Mesendoderm (in vitro differentiated cells): ENCODE data around the gene CDH10. TPM values are rescaled to one million over a fixed set of nuclear protein-coding genes. Genes with fewer than 3 reads are reported as not detected.

Experiments
- DNase-seq: peaks from one replicate; pipeline ENCODE4 v3.0.0; 2013
- H2AK5ac ChIP-seq: 2 replicates; pipeline ENCODE4 v1.6.1; 2013; ENCODE audit warnings: low read length, inconsistent platforms
- H2BK120ac ChIP-seq: 2 replicates; pipeline ENCODE4 v1.6.1; 2013; ENCODE audit warnings: low read depth, mild to moderate bottlenecking, low read length, moderate library complexity, mixed read lengths
- H2BK15ac ChIP-seq: replicated peaks from 2 replicates; pipeline ENCODE4 v1.6.1; 2013; ENCODE audit warnings: low read depth, mild to moderate bottlenecking, moderate library complexity
- H2BK5ac ChIP-seq: 2 replicates; pipeline ENCODE4 v1.6.1; 2013; ENCODE audit warnings: low read length, inconsistent platforms
- H3K18ac ChIP-seq: 2 replicates; pipeline ENCODE4 v1.6.1; 2013; ENCODE audit warnings: mild to moderate bottlenecking, low read length, mixed read lengths
- H3K23ac ChIP-seq: one replicate; pipeline ENCODE4 v1.6.1; 2013; ENCODE audit warnings: low read length
- H3K27ac ChIP-seq: 2 replicates; pipeline ENCODE4 v1.5.1; 2013; ENCODE audit warnings: low read depth, mild to moderate bottlenecking, inconsistent platforms, low read length, moderate library complexity
- H3K27me3 ChIP-seq: 2 replicates; pipeline ENCODE4 v1.6.1; 2013; ENCODE audit warnings: low read length, control low read depth, mild to moderate bottlenecking, inconsistent platforms; ENCODE audit not compliant: insufficient read depth, poor library complexity
- H3K36me3 ChIP-seq: 2 replicates; pipeline ENCODE4 v1.6.1; 2013; ENCODE audit warnings: low read length, inconsistent platforms; ENCODE audit not compliant: control insufficient read depth, insufficient read depth
- H3K4ac ChIP-seq: one replicate; pipeline ENCODE4 v1.6.1; 2013; ENCODE audit warnings: low read depth, mild to moderate bottlenecking, low read length, moderate library complexity
- H3K4me1 ChIP-seq: 2 replicates; pipeline ENCODE4 v1.6.1; 2013; ENCODE audit warnings: low read depth, low read length, inconsistent platforms; ENCODE audit not compliant: control insufficient read depth
- H3K4me2 ChIP-seq: 2 replicates; pipeline ENCODE4 v1.6.1; 2013; ENCODE audit warnings: low read length
- H3K4me3 ChIP-seq: 2 replicates; pipeline ENCODE4 v1.5.1; 2013; ENCODE audit warnings: mild to moderate bottlenecking, low read length
- H3K56ac ChIP-seq: one replicate; pipeline ENCODE4 v1.6.1; 2013; ENCODE audit warnings: low read length
- H3K79me1 ChIP-seq: 2 replicates; pipeline ENCODE4 v1.6.1; 2013; ENCODE audit warnings: low read length, inconsistent platforms
- H3K79me2 ChIP-seq: 2 replicates; pipeline ENCODE4 v1.6.1; 2013; ENCODE audit warnings: mild to moderate bottlenecking, low read length; ENCODE audit not compliant: control insufficient read depth, insufficient read depth
- H3K9ac ChIP-seq: 2 replicates; pipeline ENCODE4 v1.6.1; 2013; ENCODE audit warnings: low read length, inconsistent platforms
- H4K5ac ChIP-seq: one replicate; pipeline ENCODE4 v1.6.1; 2013; ENCODE audit warnings: low read length
- H4K8ac ChIP-seq: one replicate; pipeline ENCODE4 v1.6.1; 2013; ENCODE audit warnings: low read depth, mild to moderate bottlenecking, control low read depth, low read length, moderate library complexity
- WGBS: extraction: QIAGEN DNeasy Blood & Tissue Kit; methylation state at CpG from one replicate; pipeline ENCODE4 v1.1.7; 2013; ENCODE audit warnings: low lambda C conversion rate, missing lambda C conversion rate; ENCODE audit not compliant: insufficient coverage; ENCODE audit errors: extremely low coverage; 5-methylcytosine and 5-hydroxymethylcytosine counted together
- small RNA-seq: library from polyadenylated mRNA; stranded (forward); fragments of <200 nt; extraction: miRNeasy Mini kit (QIAGEN cat#:217004); gene quantifications from one replicate; pipeline ENCODE3, GENCODE V24; 2013; ENCODE audit not compliant: insufficient read depth

The CDH10 gene

DNA sequence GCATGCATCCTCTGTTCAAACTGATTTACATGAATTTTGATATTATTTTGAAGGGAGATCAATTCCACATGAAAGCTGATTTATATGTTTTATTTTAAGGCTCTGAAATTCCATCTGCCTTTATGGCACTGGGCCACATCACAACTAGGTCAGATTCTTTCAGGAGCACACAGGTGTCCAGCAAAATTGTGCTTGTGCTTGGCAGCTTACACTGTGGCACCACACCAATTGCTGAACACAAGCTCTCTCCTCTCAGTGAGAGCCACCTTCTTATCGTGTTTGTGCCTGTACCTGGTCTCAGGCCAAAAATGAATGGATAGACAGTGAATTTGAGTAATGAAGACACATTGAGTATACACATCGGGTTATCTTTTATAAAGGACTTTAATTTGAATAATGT is 200.4 kb downstream of the CDH10 start:
- no peak overlapping the region for H3K4me2 ChIP-seq
- H3K4ac ChIP-seq: no peak overlapping the region
- no peak overlapping the region for H3K23ac ChIP-seq
- H2AK5ac ChIP-seq: no peak overlapping the region
- H3K4me3 ChIP-seq: no peak overlapping the region
- H3K79me1 ChIP-seq: no peaks in the 10 kb centered on the region
- H3K79me2 ChIP-seq: no peaks in the 10 kb centered on the region
- H3K4me1 ChIP-seq: no peaks in the 10 kb centered on the region
- no peak for DNase-seq
- no peak overlapping the region for H3K27ac ChIP-seq
- no peak overlapping the region for H2BK15ac ChIP-seq
- H4K5ac ChIP-seq: no peak overlapping the region
- H3K56ac ChIP-seq: no peak overlapping the region
- no peak overlapping the region for H2BK120ac ChIP-seq
- no CpG with 5 or more reads among the region's 2 CpGs for whole genome bisulfite sequencing
- H4K8ac ChIP-seq: no peak overlapping the region
- no peak overlapping the region for H3K18ac ChIP-seq
- H2BK5ac ChIP-seq: no peak overlapping the region
- H3K36me3 ChIP-seq: no peaks in the 10 kb centered on the region
- no peak overlapping the region for H3K9ac ChIP-seq
- no peaks in the 10 kb centered on the region for H3K27me3 ChIP-seq

DNA sequence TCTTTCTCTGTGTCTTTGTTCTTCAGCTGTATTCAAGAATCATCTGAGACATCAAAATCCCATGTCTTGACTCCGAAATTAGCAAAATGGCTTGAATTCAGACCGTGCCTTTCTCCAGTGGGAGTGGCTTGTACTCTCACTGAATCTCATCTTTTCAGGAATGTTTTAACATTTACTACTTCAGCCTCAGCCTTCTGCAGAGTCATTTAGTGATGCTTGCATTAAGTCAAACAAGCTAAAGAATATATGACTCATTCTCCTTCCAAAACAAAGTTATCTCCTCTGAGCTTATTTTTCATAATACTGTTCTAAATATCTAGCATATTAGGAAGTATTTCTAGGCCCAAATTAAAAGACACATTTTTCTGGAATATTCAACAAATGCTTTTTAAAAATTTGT is 205.3 kb downstream of the CDH10 start:
- H3K23ac ChIP-seq: no peak overlapping the region
- H3K4me2 ChIP-seq: no peak overlapping the region
- no peaks in the 10 kb centered on the region for H3K79me1 ChIP-seq
- no peaks in the 10 kb centered on the region for H3K36me3 ChIP-seq
- H4K5ac ChIP-seq: no peak overlapping the region
- no peak overlapping the region for H3K4me3 ChIP-seq
- no peak overlapping the region for H4K8ac ChIP-seq
- no peaks in the 10 kb centered on the region for H3K4me1 ChIP-seq
- H3K18ac ChIP-seq: no peak overlapping the region
- no peak overlapping the region for H2BK15ac ChIP-seq
- no peaks in the 10 kb centered on the region for H3K27me3 ChIP-seq
- H3K27ac ChIP-seq: no peak overlapping the region
- no peak overlapping the region for H3K56ac ChIP-seq
- H2BK5ac ChIP-seq: no peak overlapping the region
- H3K9ac ChIP-seq: no peak overlapping the region
- no peak overlapping the region for H3K4ac ChIP-seq
- no peaks in the 10 kb centered on the region for H3K79me2 ChIP-seq
- WGBS: no CpG with 5 or more reads among the region's 2 CpGs
- H2BK120ac ChIP-seq: no peak overlapping the region
- no peak for DNase-seq
- no peak overlapping the region for H2AK5ac ChIP-seq

Small RNA genes lying within 50 kb of the gene (small RNA-seq; reads per million reads assigned to genes)
- gene AC091885.1 (not detected), gene RF00017 (not detected)
